Hematopoietic multipotent progenitor cell treated with erythropoietin and hydrocortisone succinate and interleukin-3 and kit ligand, for 8 days (in vitro differentiated cells): Measurements from ENCODE around the gene NYNRIN.

Experiments used
- DNase-seq: peaks from one replicate; pipeline ENCODE4 v3.0.0-alpha.2; 2015

Gene NYNRIN

DNA sequence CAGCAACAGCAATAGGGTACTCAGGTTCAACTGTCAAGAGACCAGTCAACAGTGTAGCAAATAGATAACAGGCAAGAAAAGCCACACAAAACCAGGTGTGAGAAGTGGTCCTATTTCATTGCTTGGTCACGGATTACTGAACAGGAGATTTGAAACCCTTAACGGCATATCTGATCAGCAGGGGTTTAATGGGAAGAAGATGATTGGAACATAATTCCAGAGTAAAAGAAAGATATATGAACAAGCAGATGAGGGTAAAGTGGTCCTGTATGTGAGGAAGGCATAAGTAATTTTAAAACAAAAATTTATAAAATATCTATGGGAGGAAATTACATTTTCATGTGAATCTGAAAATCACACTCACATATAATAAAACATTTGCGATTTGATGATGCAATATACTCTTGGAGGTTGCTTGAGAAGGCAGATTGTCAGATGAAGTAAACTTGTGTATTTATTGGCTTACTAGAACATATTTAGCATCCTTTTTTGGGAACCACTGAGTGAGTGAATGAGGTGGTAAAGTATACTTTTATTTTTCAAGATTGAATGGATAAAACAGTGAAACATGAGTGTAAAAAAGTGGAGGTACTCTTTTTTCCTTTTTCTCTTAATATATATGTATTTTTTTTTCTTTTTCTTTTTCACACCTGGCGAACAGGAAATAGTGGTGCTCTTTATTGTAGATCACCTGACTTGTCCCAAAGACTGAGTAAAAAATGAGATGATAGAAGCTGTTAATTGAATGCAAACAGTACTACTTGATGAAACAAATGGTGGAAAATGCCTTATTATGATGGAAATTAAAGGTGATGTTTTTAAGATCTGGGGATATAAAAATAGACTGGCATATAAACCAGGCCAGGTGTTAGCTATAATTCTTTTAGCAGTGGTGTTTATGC lies 65.3 kb downstream of the NYNRIN start:
- no peak for DNase-seq

DNA sequence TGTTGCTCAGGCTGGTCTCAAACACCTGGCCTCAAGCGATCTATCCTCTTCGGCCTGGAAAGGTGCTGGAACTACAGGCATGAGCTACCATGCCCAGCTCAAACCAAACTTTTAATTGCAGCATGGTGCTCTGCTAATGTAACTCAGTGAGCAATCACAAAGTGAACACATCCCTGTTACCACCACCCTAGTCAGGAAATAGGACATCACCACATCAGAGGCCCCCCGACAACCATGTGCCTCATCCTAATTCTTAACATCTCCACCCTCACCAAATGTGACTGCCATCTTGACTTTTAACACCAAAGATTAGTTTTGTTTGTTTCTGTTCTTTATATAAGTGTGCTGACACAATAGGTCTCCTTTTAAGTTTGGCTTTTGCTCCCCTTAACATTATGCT lies 66.6 kb downstream of the NYNRIN start:
- no peak for DNase-seq

DNA sequence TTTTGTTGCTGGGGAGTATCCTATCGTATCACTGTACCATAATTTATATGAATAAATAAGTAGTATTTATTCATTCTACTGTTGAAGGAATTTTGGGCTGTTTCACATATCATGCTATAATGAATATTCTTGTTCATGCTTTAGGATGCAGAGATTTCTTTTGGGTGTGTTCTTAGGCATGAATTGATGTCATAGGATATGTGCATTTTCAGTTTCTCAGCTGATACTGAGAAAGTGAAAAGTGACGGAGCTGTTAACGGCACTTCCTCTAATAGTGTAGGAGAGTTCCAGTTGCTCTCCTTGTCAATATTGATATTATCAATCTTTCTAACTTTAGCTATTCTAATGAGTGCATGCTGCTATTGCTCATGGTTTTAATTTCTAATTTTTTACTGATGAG lies 67.0 kb downstream of the NYNRIN start:
- DNase-seq = no peak
